Measurements from ENCODE around the gene SRA1. TPM values are rescaled to one million over a fixed set of nuclear protein-coding genes. Genes with fewer than 3 reads are reported as not detected.

SRA1 gene
- total and polyA plus RNA-seq, 2 of the 13 experiments (the other 11 are each of a cell fraction or from before 2014, with no cell fraction given), result 14.2 to 32.8 TPM

GRCh38 chr5:140564196-140565023 lies 7.1 kb upstream of the SRA1 start, which contains the start of the genes APBB3 and SLC35A4 (continued):
- TF ChIP-seq REL (CRISPR knock-in tag; conservative IDR thresholded peaks at IDR 0.05), result no peak; the same call in 1 of the 2 replicates
- TF ChIP-seq SOX5 (CRISPR knock-in tag; IDR thresholded peaks at IDR 0.05; ENCODE audit: borderline replicate concordance), result no peak
- peak; percentile 89 for TF ChIP-seq MYPOP (CRISPR knock-in tag; IDR thresholded peaks at IDR 0.05)
- TF ChIP-seq NR2F2 (IDR thresholded peaks at IDR 0.05; ENCODE audit: borderline replicate concordance, low read depth), result no peak
- no peak for TF ChIP-seq IRF2 (CRISPR knock-in tag; IDR thresholded peaks at IDR 0.05)
- no peak for TF ChIP-seq ZBTB34 (CRISPR knock-in tag; IDR thresholded peaks at IDR 0.05)
- no peak for TF ChIP-seq ARID3A (IDR thresholded peaks at IDR 0.05; ENCODE audit: low read depth, low read length)
- no peak for TF ChIP-seq ZNF329 (CRISPR knock-in tag; IDR thresholded peaks at IDR 0.05; ENCODE audit: low read depth)
- TF ChIP-seq PRPF4 (IDR thresholded peaks at IDR 0.05; ENCODE audit: low read depth, low read length, poor library complexity, severe bottlenecking), result no peak
- TF ChIP-seq CHCHD3 (CRISPR knock-in tag; IDR thresholded peaks at IDR 0.05), result no peak
- TF ChIP-seq ATF4 (CRISPR knock-in tag; IDR thresholded peaks at IDR 0.05), result no peak
- no peak for TF ChIP-seq MAFG (CRISPR knock-in tag; IDR thresholded peaks at IDR 0.05)
- no peak for TF ChIP-seq ZNF780A (CRISPR knock-in tag; IDR thresholded peaks at IDR 0.05)
- no peak for TF ChIP-seq ZFP62 (CRISPR knock-in tag; IDR thresholded peaks at IDR 0.05)
- TF ChIP-seq HNRNPK (IDR thresholded peaks at IDR 0.05; ENCODE audit: low read depth, low read length, poor library complexity, severe bottlenecking), result peak; percentile 58
- no peak for TF ChIP-seq KDM5A (IDR thresholded peaks at IDR 0.05; ENCODE audit: borderline replicate concordance, low read length)
- TF ChIP-seq MBNL3 (CRISPR knock-in tag; conservative IDR thresholded peaks at IDR 0.05), result no peak
- TF ChIP-seq SMAD1 (CRISPR knock-in tag; IDR thresholded peaks at IDR 0.05; ENCODE audit: borderline replicate concordance, low read depth), result peak; percentile 69; the same call in 1 of the 2 replicates
- no peak for TF ChIP-seq MZF1 (CRISPR knock-in tag; IDR thresholded peaks at IDR 0.05; ENCODE audit: borderline replicate concordance)
- no peak for TF ChIP-seq TBP (CRISPR knock-in tag; IDR thresholded peaks at IDR 0.05)
- no peak for TF ChIP-seq ARNTL (CRISPR knock-in tag; IDR thresholded peaks at IDR 0.05)
- TF ChIP-seq CENPBD1 (CRISPR knock-in tag; IDR thresholded peaks at IDR 0.05; ENCODE audit: borderline replicate concordance, low read depth), result no peak
- no peak for TF ChIP-seq ATF5 (CRISPR knock-in tag; IDR thresholded peaks at IDR 0.05; ENCODE audit: low read depth)

Measured in HepG2 (cell line).